ENCODE measurements around the gene FMO5.
"Not testable (repeated sequence)": the region's sequence is repeated elsewhere in the genome, so short reads cannot be mapped to it uniquely, and the experiment has no call there.

FMO5 gene, protein sequence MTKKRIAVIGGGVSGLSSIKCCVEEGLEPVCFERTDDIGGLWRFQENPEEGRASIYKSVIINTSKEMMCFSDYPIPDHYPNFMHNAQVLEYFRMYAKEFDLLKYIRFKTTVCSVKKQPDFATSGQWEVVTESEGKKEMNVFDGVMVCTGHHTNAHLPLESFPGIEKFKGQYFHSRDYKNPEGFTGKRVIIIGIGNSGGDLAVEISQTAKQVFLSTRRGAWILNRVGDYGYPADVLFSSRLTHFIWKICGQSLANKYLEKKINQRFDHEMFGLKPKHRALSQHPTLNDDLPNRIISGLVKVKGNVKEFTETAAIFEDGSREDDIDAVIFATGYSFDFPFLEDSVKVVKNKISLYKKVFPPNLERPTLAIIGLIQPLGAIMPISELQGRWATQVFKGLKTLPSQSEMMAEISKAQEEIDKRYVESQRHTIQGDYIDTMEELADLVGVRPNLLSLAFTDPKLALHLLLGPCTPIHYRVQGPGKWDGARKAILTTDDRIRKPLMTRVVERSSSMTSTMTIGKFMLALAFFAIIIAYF

DNA sequence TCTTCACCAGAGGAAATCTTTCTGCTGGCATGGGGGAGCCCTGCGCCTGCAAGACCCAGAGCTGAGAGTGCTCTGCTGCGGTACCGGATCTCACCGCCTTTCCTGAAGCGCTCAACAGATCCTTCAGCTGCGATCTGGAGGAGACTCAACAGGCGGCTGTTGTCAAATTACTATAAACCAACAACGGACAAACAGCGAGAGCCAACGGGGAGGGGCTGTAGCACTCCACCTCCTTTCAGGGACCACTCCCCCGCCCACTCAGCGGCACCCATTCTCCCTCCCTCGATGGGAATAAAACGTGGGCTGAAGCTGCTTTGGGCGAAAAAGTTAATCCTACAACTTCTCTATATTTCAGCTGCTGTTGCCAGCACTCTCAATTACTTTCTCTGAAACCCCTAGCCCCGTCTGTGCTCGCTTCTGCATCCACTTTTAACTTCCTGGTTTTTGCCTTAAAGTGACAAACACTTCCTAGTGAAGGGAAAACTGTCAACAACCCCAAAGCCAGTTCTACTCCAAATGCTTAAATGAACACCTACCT lies at the start of gene FMO5:
TSS of gene FMO5 (minus strand) at position 147 of the 538 bp plus-strand sequence. CDS start 310 bp downstream, outside the sequence.
- peak; percentile 25 for DNase-seq (ENCODE audit: low spot score)

DNA sequence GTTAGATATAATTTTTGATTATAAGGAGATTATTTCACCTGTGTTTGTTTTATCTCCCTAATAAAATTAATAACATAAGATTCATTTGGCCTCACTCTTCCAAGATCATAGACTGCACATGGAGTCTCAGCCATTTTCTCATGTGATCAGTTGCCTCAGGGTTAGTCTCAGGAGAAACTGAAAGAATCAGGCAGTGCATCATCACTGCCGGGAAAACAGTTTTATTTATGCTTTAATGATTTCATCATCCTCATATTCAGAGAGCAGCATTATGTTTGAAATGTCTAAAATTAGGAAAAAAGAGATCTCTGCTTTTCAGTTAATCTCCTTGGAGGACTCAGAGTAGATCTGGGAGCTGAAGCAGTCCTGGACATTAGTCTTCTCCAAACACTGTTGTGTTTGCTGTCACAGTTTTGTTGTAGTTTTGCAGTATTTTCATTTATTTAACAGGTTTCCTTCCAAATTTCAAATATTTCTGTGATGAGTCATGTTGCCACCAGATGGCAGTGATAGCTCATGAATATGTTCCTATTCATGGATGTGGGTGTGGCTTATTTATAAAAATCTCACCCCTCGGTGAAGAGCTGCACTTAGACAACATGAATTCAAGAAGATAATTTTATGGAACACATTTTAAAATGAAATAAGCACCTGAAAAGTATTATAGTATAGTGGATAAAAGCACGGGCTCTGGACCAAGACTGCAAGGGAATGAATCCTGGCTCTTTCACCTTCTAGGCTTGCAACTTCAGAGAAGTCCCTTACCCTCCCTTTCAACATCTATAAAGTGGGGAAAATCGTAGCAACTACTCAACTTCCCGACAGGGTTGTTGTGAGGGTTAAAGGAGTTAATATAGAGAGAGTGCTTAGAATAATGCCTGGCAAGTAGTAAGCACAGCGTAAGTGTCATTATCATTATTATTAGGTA lies 48.5 kb upstream of the FMO5 start:
- peak; percentile 48 for DNase-seq (ENCODE audit: low spot score)

DNA sequence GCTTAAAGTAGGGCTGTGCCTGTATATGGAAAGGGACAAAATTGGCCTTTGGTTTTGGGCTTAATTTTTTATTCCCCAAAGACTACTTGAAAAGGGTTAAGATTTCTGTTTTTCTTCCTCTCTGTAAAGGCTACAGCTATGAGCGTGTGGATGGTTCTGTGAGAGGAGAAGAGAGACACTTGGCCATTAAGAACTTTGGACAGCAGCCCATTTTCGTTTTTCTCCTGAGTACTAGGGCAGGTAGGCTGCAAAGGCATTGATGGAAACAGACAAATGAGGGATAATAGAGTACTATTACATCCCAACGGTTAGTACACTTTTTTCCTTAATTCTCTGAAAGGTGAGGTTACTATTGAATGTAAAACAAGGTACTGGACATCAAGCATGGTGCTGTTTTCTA lies 46.9 kb upstream of the FMO5 start:
- DNase-seq (ENCODE audit: low spot score), result no peak

DNA sequence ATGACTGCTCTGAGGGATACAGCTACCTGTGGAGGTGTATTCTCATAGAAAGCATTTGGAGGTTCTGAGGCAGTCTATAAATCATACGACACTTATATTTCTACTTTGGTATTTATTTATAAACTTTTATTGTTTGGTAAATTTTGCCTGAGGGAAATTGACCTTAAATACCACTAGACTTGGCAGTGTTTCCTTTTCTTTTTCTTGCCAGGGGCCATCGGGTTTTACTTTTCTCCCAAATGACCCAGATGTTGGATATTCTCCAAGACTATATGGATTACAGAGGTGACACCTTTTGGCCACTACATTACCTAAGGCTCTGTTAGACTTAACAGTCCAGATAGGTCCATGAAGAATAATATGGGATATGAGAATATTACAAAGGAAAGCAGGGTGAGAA lies 45.6 kb upstream of the FMO5 start:
- no peak for DNase-seq (ENCODE audit: low spot score)

DNA sequence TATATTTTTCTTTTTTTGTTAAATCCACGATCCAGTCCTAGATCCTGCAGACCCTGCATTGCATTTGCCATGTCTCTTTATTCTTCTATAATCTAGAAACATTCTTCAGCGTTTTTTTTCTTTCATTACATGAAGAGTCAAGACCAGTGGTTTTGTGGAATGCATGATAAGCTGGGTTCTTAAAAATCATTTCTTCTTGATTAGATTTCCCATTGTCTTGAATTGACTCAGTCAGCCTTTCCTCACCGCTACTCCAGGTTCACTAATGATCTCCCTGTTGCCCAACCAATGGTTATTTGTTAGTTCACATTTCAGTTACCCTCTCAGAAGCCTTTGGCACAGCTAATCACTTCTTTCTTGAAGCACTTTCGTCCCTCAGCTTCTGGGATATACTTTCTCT lies 42.6 kb upstream of the FMO5 start:
- no peak for DNase-seq (ENCODE audit: low spot score)

DNA sequence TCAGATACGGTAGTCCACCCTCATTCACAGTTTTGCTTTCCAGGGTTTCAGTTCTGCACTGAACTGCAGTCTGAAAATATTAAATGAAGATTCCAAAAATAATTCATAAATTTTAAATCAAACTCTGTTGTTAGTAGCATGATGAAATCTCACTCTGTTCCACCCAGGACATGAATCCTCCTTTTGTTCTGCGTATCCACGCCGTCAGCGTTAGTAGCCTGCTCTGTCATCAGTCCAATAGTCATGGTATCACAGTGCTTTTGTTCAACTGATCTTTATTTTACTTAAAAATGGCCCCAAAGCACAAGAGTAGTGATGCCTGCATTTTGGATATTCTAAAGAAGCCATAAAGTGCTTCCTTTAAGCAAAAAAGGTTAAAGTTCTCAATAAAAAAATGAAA lies 41.2 kb upstream of the FMO5 start:
- DNase-seq (ENCODE audit: low spot score), result peak; percentile 67

DNA sequence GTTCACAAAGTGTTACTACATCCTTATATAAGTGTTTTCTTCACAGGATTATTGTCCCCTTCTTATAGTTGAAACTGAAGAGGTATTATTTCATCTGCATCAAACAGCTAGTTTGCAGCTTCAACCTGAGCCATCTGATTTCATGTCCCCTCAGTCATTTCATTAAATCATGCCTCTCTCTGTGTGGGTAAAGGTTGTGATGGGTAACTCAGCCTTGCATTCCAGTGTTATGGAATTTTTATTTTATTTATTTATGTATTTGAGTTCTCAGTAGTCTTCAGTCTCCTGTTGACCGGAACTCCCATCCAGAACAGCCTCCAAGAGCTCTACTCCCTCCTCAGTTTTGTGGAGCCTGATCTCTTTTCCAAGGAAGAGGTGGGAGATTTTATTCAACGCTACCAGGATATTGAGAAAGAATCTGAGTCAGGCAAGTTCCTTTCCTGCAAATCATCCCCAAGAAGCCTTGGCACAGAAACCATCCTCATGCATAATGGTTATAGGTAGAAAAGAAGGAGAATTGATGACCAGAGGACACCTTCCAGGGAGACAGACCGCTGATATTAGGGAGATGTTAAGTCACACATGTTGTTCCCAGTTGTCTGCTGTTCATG lies 39.1 kb upstream of the FMO5 start:
- DNase-seq (ENCODE audit: low spot score), result no peak

DNA sequence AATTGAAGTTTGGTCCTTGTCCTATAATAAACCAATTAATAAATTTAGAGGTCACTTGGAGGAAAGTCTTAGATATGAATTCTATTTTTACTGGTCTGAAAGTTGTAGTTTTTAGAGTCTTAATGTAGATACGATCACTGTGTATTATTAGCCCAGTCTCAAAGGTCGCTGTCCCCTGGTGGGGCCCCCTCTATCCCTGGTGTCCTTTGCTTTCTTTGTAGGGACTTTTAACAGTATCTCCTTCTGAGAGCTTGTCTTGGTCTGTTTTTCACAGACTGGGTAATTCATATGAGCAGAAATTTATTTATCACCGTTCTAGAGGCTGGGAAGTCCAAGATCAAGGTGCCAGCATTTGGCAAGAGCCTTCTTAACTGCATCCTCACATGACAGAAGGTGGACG lies 35.8 kb upstream of the FMO5 start:
- DNase-seq (ENCODE audit: low spot score), result no peak

DNA sequence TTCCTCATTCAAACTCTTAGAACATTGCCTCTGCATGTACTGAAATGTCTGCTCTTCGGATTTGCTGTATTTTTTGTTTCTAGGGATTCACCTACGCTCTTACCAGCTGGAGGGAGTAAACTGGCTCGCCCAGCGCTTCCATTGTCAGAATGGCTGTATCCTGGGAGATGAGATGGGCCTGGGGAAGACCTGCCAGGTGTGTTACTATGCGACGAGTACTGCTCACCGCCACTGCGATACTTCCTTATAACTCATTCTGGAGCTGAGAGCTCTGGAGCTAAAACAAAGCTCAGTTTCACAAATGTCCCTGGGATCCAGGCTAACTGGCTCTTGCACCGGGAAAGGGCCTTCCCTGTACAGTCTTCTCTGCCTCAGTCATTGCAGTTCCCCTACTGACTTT lies 27.4 kb upstream of the FMO5 start:
- DNase-seq (ENCODE audit: low spot score), result no peak

DNA sequence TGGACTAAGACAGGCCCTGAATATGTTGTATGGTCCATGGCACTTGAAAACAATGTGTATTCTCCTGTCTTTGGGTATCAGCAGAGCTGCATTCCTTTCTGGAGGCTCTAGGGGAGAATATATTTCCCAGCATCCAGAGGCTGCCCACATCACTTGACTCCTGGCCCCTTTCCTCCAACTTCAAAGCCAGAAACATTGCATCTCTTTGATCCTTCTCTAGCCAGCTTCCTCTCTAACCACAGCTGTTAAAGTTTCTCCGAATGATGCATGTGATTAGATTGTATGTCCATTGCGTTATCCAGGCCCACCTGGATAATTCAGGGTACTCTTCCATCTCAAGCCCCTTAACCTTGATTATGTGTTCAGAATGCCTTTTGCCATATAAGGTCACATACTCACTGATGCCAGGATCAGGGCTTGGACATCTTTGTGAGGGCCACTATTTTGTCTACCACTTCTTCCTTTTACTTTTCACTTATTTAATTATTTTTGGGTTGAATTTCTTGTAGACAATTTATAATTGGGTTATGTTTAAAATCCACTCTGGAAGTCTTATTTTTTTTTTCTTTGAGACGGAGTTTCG lies 22.6 kb upstream of the FMO5 start:
- no peak for DNase-seq (ENCODE audit: low spot score)

DNA sequence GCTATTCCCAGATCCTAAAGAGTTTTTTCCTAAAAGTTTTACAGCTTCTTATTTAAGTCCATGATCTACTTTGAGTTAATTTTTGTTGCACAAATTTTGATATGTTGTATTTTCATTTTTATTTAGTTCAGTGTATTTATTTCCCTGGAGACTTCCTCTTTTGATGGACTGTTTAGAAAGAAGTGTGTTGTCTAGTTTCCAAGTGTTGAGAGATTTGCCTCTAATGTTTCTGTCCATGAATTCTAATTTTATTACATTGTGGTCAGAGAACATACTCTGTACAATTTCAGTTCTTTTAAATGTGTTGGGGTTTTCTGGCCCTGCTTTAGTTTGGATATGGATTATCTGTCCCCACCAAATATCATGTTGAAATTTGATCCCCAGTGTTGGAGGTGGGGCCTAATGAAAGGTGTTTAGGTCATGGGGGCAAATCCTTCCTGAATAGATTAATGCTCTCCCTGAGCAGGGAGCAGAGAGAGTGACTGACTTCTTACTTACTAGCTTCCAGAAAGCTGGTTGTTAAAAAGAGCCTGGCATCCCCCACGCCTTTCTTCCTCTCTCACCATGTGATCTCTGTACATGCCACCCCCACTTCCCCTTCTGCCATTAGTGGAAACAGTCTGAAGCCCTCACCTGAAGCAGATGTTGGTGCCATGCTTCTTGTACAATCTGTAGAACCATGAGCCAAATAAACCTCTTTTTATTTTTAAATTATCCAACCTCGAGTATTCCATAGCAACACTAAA lies 21.9 kb upstream of the FMO5 start:
- DNase-seq (ENCODE audit: low spot score), result no peak

DNA sequence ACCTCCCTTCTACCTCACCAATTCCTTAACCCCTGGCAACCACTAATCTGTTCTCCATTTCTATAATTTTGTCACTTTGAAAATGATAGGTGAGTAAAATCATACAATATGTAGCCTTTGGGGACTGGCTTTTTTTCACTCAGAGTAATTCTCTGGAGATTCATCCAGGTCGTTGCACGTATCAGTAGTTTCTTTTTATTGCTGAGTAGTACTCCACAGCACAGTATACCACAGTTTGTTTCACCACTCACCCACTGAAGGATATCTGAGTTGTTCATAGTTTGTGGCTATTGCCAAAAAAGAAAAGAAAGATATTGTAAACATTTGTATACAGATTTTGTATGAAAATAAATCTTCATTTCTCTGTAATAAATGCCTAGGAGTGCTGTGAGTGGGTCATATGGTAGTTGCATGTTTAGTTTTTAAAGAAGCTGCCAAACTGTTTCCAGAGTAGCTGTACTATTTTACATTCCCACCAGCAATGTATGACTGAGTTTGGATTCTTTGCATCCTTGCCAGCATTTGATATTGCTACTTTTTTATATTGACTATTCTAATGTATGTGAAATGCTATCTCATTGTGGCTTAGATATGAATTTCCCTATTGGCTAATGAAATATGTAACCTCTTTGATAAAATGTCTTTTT lies 21.0 kb upstream of the FMO5 start:
- no peak for DNase-seq (ENCODE audit: low spot score)

DNA sequence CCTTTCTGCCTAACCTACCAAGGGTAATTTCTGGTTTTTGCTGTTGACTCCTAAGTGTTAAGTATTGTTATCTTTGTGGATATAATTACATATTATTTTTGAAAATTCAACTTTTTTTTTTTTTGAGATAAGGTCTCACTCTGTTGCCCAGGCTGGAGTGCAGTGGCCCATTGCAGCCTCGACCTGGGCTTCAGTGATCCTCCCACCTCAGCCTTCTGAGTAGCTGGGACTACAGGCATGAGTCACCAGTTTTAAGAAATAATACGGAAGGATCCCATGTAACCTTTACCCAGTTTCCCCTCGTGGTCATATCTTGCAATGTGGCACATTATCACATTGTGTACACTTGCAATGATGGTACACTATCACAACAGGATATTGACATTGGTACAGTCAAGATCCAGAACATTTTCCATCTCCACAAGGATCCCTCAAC lies 20.5 kb upstream of the FMO5 start:
- no peak for DNase-seq (ENCODE audit: low spot score)

DNA sequence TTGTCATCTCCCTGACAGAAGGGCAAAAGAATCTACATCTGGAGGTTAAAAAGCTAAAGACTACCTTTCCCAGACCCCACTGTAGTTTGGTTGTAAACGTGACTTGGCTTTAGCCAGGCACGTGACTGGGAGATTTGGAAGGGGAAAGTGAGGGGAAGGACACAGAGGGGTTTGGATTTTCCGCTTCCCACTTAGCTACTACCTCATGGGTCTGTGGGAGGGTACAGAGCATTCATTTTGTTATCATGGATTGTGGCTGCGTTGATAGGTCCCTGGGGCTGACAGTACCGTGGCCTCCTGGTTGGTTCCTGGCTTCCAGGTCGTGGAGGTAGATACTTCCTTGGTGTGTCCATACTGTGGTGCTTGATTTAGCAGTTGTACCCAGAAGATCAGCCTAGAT lies 20.0 kb upstream of the FMO5 start:
- DNase-seq (ENCODE audit: low spot score), result no peak

DNA sequence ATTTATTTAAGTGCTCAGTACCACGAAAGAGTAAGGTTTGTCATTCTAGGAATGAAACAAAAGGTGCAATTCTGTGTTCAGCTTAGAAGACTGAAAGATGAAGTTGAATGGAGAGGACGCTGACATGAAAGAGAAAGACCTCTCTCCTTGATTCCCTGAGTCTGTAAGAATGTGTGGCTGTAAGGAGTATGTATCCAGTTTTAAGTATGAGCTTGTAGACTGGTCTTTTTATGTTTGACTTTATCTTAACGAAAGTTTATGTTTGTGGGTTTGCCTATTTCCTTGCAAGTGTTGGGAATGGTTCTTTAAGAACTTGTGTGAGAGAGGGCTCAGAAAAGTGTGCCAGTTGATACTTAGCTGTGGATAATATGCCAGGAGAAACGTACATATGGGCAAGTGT lies 18.7 kb upstream of the FMO5 start:
- DNase-seq (ENCODE audit: low spot score), result no peak

DNA sequence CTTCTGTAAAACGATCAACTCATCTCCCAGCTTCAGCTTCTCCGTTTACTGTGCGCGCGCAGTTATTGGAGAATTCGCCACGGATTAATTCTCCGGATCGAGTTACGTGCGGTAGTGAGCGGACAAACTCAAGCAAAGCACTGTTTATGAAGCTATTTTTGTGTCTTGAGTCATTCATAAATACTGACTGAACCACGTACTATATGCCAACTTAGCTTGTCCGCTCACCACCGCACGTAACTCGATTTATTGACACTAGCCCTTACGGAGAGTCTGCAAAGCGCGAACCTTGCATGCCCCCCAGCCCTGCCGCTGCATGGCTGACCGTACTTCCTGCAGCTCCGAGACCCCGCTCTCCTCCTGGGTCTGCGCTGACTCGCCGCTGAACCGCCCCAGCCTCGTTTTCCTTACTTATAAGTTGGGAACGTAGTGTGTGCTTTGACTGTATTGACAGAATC lies 18.1 kb upstream of the FMO5 start:
- no peak for DNase-seq (ENCODE audit: low spot score)

DNA sequence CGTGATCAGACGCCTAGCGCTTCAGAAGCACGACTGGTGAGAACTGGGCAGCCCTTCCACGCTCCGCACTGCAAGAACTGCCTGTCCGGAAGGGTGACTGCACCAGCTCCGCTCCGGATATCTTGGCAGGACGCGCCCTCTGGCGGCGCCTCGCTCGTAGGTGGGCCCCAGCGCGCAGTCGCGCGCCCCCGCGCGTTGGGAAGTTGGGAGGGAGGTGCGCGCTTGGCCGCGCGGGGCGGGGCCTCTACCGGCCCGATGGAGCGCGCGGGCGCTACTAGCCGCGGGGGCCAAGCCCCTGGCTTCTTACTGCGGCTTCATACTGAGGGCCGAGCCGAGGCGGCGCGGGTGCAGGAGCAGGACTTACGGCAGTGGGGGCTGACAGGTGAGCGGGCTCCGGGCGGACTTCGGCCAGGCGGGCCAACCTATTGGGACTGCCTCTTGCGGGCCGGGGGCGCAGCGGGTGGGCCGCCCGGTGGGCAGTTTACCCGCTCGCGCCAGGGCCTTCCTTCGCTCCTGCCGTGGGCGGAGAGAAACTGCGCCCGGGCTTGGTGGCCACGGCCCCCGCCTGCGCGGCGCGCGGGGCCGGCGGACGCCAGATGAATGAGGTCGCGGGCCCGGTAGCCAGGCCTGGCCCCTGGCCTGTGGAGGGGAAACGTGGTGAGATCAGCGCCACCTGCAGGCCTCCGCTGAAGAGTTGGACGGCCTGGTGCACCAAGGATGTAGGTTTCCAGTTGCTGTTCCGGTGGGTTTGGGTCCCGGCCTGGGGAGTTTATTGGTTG lies 17.5 kb upstream of the FMO5 start, which contains the start of gene CHD1L:
TSS of gene CHD1L (plus strand) at position 236 of the 779 bp plus-strand sequence. CDS start at position 256, 20 bp downstream.
- DNase-seq (ENCODE audit: low spot score), result peak; percentile 95

DNA sequence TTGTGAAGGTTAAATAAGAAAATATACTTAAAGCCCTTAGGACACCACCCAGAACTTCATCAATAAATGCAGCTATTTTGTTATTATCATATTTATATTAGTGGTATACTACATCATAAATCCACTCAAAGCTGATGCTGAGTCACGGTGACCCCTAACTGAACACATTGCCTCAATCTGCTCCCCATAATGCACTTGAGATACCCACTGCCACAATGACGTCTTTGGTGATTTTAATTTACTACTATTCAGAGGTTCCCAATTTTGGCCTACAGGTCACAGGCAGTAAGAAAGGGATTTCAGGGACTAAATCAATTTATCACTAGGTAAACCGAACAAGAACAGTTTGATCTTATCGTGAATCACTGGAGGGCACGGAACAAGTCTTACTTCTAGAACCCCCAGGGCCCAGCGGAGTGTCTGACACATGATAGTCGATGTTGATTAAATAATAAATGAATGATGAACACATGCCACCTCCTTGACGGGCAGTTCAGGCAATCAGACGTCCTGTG lies 16.9 kb upstream of the FMO5 start:
- no peak for DNase-seq (ENCODE audit: low spot score)

DNA sequence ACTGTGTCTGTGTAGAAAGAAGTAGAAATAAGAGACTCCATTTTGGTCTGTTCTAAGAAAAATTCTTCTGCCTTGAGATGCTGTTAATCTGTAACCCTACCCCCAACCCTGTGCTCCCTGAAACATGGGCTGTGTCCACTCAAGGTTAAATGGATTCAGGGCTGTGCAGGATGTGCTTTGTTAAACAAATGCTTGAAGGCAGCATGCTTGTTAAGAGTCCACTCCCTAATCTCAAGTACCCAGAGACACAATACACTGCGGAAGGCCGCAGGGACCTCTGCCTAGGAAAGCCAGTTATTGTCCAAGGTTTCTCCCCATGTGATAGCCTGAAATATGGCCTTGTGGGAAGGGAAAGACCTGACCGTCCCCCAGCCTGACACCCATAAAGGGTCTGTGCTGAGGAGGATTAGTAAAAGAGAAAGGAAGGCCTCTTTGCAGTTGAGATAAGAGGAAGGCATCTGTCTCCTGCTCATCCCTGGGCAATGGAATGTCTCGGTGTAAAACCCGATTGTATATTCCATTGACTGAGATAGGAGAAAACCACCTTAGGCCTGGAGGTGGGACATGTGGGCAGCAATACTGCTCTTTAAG lies 15.1 kb upstream of the FMO5 start:
- DNase-seq (ENCODE audit: low spot score), result not testable (repeated sequence)
